Ammon's horn (tissue), 1 donor: ENCODE data around the gene SMURF1.
"Not testable (repeated sequence)": the region's sequence is repeated elsewhere in the genome, so short reads cannot be mapped to it uniquely, and the experiment has no call there.

Experiments used
- DNase-seq: peaks from one replicate; pipeline ENCODE4 v3.0.0-alpha.2; 2016; ENCODE audit warnings: low spot score

SMURF1 gene

DNA sequence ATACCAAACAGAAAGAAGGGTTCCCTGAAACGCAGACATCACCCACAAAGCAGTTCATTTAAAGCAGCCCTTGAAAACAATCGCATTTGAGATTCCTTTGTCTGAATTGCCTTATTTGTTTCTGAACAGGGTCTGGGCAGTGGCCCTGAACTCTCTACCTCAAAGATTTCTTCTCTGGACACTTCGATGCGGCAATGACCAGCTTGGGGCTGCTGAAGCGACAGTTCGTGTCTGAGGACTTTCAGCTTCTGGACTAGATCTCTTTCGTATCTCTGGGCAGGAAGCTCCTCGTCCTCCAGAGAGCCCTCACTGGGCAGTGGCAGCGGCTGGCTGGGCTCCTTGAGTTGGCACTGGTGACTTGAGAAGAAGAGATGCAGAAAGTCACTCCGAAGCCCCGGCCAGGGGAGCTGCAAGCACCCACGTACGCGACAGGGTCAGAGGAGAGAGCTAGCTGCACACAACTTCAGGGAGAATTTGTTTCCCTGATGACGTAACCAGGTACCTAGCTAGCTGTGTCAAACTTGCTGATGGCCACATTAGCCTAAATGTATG is 96.3 kb downstream of the SMURF1 start:
- no peak for DNase-seq

DNA sequence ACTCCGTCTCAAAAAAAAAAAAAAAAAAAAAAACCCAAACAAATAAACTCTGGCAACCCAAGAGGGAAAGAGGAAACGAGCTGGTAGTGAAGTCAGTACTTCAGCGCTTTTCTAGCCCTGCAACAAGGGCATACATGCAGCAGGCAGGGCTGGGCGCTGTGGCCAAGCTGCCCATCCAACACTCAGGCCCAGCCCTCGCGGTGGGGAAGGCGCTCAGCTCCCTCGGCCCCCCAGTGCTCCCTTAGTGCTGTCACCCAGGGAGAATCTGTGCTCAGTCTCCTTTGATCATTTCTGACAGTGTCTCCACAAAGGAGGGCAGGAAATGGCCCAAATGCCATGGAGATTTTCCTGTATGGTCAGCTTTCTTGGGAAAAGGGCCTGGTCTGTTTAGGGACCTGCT is 97.2 kb downstream of the SMURF1 start:
- DNase-seq, result no peak

DNA sequence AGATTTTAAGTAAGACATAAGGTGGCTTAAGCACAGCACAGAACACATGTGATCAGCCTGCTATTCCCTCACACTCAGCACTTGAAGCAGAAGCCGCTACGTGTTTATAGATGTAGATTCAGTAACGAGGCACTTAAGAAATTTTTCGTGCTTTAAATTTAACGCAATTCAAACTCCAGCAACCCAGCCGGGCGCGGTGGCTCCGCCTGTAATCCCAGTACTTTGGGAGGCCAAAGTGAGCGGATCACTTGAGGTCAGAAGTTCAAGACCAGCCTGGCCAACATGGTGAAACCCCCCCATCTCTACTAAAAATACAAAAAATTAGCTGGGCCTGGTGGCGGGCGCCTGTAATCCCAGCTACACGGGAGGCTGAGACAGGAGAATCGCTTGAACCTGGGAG is 97.6 kb downstream of the SMURF1 start:
- not testable (repeated sequence) for DNase-seq

DNA sequence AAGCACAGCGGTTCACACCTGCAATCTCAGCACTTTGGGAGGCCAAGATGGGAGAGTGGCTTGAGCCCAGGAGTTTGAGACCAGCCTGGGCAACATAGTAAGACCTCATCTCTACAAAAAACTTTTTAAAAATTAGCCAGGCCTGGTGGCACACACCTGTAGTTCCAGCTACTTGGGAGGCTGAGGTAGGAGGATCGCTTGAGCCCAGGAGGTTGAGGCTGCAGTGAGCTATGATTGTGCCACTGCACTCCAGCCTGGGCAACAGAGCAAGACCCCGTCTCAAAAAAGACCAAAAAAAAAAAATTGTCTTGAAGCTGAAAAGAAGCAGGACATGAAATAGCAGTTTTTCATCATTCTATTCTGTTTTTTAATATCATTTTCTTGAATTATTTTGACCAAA is 99.0 kb downstream of the SMURF1 start:
- DNase-seq, result not testable (repeated sequence)

DNA sequence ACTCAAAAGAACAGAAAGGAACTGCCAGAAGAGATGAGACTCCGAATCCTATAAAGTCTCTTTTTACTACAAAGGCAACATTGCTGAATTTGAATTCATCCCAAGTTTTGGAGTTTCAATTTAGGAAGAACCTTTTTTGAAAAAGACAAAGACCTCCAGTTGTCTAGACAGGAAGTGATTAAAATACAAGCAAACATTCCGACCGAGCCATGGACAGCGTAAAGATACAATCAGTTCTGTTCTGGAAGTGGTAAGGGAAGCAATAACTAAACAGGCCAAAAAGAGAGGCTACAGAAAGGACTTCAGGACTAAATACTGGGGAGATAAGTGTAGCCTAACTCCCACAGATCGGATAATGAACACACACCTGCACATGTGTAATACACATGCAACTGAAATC is 101.0 kb downstream of the SMURF1 start:
- no peak for DNase-seq

DNA sequence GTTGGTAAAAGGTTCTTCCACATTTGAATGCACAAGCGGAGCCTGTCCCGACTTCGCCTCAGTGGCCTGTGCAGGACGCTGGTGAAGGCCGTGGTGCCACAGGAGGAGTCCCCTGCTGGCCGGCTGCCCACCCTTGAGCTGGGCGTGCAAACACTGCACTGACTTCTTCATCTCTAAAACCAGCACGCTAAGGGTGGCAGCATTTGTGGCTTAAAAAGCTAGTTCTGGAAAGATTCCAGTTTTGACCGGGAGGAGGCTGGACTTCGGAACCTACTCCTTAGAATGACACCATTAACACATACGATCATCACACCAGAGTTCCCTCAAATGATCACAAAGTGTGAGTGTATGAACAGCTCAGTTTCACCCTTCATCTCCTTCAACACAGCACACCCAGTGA is 102.4 kb downstream of the SMURF1 start:
- no peak for DNase-seq

DNA sequence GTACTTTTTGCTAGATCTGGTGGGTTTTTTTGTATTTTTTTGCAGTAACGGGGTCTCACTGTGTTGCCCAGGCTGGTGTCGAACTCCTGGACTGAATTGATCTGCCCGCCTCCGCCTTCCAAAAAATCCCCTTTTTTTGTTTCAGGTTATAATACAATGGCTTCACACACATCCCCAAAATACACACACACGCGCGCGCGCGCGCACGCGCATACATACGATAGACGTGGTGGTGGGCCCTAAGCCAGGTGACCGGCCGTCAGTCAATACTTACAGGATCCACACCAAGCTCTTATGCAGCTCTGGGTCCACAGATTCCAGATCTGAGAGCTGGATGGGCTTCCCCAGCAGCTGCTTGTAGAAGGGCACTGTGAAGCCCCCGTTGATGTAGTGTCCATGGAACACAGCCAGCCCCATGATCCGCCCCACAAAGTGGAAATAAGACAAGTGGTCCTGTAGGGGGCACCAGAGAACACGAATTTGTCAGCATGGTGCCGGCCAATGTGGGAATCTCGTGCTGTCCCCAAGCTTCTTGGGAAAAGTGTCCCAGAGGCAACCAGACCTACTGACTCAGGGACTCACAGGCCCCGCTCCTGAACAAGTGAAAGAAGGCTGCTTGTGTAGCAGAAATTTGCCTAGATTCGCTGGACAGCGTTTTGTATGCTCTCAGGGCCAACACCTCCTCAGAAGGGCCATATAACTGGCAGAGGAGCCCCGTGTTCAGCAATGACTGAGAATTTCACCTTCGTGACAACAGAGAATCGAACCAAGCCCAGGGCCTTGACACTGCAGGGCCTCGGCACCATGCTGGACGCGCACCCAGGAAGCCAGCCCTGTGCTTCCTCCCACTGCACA is 103.6 kb downstream of the SMURF1 start:
- peak; percentile 93 for DNase-seq

DNA sequence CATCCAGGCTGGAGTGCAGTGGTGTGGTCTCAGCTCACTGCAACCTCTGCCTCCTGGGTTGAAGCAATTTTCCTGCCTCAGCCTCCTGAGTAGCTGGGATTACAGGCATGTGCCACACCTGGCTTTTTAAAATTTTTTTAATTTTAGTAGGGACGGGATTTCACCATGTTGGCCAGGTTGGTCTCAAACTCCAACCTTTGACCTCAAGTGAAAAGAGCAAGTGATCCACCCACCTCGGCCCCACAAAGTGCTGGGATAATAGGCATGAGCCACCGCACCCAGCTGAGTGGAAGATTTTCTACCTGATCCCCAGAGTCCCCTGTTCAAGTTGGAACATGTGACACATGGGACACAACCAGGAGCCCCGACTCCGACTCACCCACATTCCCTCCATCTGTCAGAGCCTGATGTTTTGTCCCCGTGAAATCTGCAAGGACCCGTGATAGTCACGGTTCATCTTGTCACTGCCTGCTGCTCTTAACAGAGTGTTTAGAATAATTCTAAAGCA is 104.5 kb downstream of the SMURF1 start:
- DNase-seq, result no peak

DNA sequence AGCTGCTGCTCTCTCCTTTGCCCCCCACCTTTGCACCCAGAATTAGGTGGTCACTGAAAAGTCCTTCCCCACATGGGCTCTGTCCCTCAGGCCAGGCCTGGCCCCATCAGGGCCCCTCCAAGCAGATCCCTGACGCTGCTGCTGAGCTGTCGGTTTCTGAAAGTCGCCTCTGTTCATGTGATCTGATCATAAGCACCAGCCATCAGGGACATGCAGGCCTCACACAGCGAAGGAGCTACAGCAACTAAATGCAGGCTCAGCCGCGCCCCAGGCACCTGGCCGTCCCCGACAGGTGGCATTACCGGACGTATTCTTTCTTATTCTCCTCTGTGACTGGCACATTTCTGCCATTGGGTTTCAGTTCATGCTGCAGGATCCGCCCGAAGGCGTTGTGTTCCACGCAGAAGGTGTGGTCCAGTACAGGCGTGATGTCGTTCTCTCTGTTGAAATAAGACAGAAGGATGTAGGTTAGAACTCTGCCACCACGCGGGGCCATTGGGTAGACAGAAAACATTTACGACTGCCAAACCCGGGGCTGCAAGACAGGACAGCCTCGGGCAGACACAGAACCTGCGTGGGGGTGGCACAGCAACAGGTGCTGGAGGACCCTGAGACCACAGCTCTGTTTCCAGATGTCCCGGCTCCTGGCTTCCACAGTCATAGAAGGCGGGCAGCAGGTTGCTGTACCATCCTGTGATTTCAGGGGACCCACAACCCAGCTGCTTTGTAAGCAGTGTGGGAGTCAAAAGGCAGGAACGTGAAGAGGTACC is 105.6 kb downstream of the SMURF1 start:
- DNase-seq, result no peak

DNA sequence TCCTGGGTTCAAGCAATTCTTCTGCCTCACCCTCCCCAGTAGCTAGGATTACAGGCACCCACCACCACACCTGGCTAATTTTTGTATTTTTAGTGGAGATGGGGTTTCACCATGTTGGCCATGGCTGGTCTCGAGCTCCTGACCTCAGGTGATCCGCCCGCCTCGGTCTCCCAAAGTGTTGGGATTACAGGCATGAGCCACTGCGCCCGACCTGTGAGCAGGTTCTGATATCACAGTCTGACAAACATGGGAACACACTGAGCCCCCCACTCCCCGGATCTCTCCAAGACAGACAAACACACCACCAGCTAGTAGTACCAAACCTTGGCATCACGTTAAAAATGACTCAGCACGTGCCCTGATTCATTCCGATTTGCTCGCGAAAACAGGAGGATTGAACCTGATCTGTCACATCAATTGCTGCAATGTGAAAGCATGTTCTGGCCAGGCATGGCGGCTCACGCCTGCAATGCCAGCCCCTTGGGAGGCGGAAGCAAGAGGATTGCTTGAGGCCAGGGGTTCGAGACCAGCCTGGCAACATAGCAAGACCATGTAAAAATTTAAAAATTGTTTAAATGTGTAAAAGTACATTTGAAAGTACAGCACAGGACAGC is 106.5 kb downstream of the SMURF1 start:
- DNase-seq, result no peak

DNA sequence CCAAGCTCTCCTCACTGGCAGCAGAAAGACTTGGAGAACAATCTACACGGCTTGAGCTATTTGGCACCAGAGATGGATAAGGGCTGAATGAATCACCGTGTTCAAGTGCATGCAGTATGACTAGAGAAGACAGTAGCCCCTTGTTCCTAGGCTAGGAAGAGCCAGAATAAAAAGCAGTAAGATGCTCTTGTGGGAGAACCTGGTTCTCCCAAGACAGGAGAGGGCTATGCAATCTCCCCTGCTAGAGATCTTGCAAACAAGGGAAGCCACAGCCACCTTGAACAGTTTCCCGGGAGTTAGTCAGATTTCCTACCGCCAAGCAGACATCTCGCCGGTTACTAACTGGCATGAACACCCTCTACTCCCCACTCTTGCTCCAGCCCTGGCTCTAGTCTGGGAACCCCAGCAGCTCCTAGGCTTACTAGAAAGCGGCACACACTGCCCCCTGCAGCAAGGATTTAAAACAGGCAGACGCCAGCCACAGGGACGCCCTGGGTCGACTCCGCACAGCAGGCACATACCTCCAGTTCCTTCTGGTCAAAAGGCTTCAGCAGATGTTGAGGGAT is 107.3 kb downstream of the SMURF1 start:
- peak; percentile 84 for DNase-seq

DNA sequence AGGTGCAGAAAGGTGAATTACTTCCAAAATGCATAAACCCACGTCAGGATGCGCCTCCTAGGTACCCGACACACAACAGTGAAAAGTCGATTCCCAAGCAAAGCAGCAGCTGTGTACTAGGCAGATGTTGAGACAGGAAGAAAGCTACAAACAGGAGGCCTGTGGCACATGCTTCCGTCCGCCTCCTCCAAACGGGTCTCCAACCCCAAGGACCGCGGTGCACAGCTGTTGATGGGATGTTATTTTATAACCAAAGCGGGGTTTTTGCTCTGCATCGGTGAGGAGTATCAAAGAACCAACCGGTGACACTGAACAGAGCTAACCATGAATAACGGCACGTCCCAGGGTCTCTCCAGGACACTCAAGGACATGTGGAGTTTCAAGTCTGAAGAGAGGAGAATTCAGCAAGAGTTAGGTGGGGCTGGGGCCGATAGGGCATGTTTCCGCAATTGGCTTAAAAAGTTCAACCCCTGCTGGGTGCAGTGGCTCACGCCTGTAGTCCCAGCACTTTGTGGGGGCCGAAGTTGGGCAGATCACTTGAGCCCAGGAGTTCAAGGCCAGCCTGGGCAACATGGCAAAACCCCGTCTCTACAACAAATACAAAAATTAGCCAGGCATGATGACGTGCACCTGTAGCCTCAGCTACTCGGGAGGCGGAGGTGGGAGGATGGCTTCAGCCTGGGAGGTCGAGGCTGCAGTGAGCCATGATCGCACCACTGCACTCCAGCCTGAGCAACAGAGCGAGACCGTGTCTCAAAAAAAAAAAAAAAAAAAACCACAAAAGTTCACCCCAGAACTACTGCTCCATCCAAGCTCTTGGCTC is 108.0 kb downstream of the SMURF1 start:
- DNase-seq, result no peak

DNA sequence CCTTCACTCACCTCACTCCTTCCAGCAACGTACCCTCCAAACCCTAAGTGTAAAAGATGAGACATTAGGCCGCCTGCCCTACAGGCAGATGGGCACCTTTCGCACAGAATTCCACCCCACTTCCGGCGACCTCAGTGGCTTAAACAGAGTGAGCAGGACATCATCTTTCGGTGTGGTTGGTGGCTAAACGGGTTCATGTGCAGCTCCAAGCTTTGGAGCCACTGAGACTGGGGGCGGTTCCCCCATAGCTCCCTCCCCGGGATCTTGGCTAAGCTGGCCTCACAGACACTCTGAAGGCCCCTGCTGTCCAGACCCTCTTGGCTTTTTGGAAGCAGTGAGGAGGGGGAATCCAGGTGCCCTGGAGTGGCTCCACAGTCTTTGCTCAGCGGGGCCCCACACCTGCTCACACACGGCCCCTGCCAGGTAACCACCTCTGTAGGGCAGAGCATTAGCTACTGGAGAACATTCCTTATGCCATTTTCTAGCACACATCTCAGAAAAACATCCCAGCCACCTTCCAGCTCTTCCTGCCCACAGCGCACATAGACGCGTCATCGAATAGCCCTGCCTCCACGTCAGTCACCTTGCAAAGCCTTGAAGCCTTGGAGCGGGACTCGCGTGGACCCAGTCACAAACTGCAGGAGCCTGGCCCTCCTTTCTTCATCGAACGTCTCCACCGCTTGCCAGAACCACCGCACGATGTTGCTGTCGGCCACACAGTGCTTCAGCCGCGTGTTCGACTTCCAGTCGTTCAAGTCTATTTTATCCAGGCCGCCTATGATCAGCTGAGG is 108.8 kb downstream of the SMURF1 start:
- no peak for DNase-seq

DNA sequence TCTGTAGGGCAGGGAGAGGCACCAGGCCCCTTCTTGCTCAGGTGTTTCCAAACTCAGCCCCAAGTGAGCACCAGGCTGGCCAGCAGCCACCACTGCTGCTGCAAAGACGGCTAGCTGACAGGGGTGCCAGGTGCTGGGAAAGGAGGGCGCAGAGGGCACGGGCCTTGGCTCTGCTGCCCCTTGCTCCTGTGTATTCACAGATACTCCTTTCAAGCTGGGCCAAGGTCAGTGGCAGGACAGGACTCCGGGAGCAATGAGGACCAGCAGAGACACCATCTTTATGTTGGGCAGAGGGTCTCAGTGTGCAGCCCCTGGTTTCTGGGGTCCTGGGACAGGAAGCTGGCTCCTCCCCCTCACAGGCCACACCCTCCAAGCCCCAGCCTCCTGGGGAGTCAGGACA is 110.1 kb downstream of the SMURF1 start:
- no peak for DNase-seq

DNA sequence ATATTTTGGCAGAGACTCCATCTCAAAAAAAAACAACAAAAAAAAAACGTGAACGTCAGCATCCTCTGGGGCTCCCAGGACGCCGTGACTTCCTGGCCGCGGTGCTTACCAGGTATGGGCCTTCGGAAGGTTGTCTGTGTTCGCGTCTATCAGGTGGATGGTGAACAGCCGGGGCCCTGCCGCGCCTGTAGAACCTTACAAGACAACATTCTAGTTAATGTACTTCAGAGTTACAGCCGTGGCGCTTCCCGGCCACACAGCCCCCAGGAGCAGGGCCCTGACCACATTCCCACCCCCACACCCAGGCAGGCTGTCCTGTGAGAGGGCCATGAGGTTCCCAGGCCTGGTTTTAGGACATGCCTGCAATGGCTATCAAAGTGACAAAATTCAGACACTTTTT is 111.0 kb downstream of the SMURF1 start:
- no peak for DNase-seq

DNA sequence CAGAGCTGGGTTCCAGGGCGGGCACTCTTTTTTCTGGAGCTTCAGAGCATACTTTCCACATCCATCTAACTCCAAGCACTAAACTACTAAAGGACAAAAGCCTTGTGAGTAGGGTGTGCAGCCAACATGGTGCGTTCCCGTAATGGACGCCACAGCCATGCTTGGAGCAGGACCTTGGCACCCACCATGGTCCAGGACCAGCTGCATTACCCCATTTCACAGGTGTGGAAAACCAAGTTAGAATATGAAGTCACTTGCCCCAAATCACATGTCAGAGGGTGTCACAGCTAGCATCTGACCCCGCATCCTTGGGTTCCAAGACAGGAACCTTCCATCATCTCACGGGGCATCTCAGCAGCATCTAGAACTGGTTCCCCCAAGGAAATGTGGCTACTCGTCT is 112.4 kb downstream of the SMURF1 start:
- DNase-seq, result no peak

DNA sequence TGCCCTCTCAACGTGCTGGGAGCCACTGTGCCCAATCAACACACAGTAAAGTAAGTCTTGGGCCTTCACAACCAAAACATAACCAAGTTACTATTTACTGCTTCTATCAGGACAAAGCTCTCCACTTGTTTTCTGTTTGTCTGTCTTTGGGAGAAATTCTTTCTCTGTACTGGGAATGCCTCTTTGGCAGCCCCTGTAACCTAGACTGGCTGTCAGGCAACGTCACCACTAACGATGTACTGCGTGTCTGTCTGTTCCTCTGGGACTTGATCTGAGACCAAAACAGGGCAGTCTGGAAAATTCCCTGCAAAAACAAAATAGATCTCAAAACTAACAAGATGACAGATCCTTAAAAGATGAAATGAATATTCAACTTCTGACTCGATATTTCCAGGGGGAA is 113.0 kb downstream of the SMURF1 start:
- DNase-seq, result no peak

DNA sequence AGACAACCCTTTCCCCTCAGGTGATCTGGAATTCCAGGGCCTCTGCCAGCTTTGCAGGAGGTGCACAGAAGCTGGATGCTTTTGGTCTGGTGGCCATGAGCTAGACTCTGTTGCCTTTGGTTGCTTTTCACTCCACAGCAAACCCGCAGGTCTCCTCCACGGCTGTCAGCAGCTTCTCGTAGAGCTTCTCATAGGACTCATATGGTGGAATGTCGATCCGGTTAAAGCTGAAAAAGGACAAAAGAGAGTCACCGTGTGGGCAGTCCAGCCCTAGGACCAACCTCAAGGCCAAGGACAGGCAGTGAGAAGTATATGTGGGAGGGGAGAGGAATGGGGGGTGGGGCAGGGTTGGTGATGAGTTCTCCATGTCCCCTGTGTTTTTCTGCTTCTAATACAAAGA is 113.5 kb downstream of the SMURF1 start:
- no peak for DNase-seq

DNA sequence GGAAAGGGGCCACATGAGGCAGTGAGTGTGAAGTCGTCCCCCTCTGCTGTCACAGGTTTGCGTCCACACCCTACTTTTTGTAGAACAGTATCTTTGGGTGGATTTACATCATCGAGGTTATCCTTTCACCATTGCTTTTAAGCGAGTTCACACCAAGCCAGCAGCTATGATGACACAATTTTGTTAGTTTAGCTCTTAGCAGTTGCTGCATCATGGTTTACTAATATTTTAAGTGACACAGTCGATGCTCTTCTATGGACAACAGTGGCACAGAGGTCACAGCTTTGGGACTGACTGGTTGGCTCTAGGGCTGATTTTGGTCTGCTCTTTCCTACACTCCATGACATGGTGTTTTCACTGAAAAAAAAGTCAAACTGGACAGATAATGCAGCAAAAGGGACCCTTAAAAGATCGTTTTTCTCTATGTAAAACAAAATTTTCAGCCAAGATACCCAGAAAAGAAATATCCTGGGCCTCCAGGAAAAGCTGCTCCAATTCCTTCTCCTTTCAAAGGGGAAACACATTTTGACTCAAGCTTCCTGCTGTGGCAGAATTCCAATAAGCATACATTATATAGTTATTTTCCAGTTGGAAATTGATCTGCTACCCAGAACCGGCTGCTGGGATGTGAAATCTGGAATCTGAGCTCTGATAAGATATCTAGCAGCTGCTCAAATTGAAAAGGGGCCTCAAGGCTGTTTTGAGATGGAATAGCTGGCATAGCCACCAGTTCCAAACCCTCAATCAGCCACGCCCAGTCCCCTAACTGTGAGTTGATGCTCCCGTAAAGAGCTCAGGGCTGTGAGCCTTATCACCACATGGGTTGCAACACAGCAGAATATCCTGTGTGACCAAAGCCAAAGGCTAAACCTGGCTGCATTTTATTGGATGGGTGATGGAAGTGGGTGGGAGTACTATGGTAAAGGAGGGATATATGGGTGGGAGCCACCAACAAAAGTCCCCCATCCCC is 114.2 kb downstream of the SMURF1 start:
- no peak for DNase-seq
